NCI-H2227 (cell line): Measurements from ENCODE around the gene TIMELESS.
A peak's percentile ranks its signal among the peaks of the same experiment; 100 is the strongest.
"Not testable (repeated sequence)": the region's sequence is repeated elsewhere in the genome, so short reads cannot be mapped to it uniquely, and the experiment has no call there.

ENCODE experiments used
- DNase-seq: peaks from one replicate; lab custom pipeline; 2025; ENCODE audit not compliant: unreplicated experiment; lab: John Stamatoyannopoulos, UW

Gene TIMELESS

GRCh38 chr12:56448860-56449621, at the start of gene TIMELESS:
Gene TIMELESS (minus strand): TSS chr12:56449426. CDS start chr12:56434170, 15,256 bp downstream.
- DNase-seq, result peak; percentile 92

DNA sequence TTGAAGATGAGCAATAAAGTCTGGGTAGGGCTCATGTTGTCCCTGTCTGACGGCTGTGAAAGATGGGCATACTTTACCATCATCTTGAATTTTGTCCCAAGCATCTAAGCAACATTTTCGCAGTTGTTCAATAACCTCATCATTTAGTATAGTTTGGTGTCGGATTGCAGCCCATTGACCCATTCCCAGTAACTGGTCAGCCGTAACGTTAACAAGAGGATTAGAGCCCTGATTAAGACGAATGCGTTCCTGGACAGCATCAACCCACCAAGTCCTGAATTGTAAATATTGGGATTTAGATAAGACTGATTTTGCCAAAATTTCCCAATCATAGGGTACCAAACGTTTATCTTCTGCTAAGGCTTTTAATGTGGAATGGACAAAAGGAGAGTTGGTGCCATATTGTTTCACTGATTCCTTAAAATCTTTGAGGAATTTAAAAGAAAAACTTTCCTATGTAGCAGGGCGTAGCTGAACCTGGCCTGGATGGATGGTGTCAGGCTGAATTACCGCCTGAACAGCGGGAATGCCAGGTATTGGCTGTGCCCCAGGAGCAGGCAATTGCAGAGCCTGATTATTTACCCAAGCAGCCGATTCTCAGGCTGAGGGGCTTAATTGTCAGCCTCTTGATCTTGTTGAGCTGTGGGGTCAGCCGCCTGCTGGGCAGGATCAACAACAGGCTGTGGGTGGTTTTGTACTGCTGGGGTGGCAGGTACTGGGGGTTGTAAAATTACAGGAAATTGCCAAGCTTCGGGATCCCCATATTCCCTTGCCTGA, 49.1 kb upstream of the TIMELESS start:
- DNase-seq, result peak; percentile 29

GRCh38 chr12:56496704-56497103, 47.5 kb upstream of the TIMELESS start:
- DNase-seq, result peak; percentile 22

- DNase-seq, result not testable (repeated sequence)
Observed at GRCh38 chr12:56494481-56494880, 45.3 kb upstream of the TIMELESS start.

GRCh38 chr12:56494106-56494415, 44.8 kb upstream of the TIMELESS start:
- DNase-seq, result not testable (repeated sequence)

DNA sequence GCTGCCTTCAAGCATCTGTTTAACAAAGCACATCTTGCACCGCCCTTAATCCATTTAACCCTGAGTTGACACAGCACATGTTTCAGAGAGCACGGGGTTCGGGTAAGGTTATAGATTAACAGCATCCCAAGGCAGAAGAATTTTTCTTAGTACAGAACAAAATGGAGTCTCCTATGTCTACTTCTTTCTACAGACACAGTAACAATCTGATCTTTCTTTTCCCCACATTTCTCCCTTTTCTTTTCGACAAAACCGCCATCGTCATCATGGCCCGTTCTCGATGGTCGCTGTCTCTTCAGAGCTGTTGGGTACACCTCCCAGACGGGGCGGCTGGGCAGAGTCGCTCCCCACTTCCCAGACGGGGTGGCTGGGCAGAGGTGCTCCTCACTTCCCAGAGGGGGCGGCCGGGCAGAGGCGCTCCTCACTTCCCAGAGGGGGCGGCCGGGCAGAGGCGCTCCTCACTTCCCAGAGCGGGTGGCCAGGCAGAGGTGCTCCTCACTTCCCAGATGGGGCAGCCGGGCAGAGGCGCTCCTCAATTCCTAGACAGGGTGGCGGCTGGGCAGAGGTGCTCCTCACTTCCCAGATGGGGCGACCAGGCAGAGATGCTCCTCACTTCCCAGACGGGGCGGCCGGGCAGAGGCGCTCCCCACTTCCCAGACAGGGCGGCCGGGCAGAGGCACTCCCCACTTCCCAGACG, 44.3 kb upstream of the TIMELESS start:
- DNase-seq, result not testable (repeated sequence)

DNA sequence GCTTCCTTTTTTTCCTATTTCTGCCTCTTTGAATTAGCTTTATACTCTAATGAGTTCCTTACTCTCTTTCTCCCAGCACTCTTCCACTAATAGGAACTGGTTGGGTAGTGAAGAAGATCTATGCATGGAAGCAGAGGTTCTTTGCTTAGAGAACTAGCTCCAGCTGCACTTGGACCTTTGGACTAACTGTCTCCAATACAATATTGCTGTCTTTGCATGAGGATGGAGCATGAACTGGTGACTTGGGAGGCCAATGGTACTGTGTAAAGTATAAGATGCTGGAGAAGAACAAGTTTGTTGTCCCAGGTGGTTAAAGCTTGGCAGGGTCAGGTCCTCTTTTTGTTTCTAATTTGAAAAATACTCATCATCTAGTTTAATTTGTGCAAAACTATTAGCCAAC, 41.1 kb upstream of the TIMELESS start:
- no peak for DNase-seq

- peak; percentile 83 for DNase-seq
Observed at GRCh38 chr12:56488041-56488955, 39.1 kb upstream of the TIMELESS start, which contains the start of gene GLS2. Gene GLS2 (minus strand): TSS chr12:56488161. CDS start chr12:56488118, 43 bp downstream.

DNA sequence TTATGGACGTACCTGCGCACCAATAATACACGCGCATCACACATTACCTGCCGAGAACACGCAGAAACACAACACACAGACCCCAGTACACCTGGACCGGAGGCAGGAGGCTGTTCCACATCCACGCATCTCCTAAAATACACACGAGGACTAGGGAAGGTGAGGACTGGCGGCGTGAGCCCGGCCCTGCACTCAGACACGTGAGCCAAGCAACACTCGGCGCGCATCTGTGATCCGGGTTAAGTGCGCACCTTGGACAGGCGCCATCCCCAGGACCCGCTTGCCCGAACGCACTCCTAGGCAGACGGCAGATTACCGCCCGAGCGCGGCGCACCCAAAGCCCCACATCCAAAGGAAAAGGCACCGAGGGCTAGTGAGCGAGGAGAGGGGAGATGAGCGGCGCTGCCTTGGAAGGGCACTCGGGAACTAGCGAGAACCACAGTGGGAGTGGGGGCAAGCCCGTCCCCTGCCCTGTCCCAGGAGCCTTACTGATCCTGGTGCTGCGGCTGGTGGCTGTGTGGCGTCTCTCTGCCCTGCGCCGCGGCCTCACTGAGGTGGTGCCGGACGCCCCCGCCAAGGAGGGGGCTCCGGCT, 38.3 kb upstream of the TIMELESS start:
- DNase-seq, result peak; percentile 46

DNA sequence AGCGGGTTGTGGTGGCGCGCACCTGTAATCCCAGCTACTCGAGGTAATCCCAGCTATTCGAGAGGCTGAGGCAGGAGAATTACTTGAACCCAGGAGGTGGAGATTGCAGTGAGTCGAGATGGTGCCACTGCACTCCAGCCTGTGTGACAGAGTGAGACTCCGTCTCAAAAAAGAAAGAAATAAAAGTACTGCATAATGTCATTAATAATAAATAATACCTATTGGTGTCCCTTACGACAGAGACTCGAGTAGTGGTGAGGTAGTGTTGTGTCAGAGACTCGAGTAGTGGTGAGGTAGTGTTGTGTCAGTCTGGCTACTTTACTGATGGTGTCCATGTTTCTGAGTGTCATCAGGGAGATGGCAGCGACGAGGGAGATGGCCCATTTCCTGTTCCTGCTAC, 37.5 kb upstream of the TIMELESS start:
- DNase-seq, result no peak

GRCh38 chr12:56484566-56484965, 35.3 kb upstream of the TIMELESS start:
- DNase-seq, result no peak

DNA sequence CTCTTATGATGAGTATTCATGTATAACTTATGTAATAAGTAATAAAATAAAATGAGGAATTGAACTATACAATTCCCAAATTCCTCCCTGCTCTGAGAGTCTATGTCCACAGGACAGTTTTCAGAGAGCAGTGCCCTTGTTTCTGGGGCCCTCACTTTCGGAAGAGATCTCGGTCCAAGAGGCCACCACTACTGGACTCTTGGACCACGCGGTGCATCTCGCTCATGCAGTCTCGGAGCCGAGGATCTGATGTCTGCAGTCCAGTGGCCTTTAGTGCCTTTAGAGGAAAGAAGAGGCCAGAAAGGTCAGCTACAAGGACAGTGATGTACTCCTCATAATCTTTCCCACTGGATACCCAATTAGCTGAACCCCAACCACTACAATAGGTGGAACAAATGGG, 30.4 kb upstream of the TIMELESS start:
- no peak for DNase-seq

DNA sequence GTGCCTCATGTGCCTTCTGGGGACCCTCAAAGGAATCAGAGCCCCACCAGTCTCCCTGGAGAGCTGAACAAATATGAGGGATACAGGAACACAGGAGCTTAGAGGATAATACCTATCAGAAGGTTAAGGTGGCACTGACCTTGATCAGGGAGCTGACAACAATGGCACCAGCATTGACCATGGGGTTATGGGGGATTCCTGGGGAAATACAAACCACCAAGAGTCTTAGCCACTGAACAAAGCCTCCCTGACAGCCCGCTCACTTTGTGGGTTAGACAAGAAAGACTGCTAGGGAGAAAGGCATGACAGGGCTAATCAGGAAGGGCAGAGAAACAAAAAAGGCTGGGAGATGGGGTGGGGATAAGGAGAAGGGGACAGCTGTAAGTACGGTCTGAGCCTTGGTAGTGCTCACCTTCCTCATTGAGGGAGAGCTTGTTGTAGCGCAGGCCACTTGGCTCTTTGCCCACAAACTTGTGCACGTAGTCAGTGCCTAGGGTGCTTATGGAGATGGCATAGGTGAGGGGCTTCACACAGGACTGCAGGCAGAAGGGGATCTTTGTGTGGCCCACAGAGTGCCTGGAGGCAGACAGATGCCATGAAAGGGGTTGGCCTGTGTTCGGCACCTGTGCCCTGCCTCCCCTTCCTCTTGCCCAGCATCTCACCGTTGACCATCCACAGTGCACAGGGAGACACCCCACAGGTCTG, 28.4 kb upstream of the TIMELESS start:
- DNase-seq, result no peak

GRCh38 chr12:56476972-56477432, 27.8 kb upstream of the TIMELESS start:
- DNase-seq, result no peak

GRCh38 chr12:56476143-56476542, 26.9 kb upstream of the TIMELESS start:
- DNase-seq, result no peak

DNA sequence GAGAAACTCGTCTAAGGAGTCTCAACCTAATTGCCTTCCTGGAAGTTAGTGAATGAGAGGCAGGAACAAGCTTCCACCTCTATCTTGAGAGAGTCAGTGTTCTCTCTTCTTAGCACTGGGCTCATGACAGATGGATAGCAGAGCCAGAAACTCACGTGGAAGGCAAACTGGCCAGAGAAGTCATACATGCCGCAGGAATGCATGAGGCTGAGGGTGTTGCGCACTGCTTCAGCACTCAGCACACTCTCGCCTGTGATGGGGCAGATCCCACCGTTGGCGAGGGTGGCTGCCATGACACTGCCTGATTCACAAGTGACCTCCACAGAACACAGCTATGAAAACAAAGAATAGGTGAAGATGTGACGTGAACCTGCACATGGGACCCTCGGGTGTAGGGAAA, 25.2 kb upstream of the TIMELESS start:
- no peak for DNase-seq

GRCh38 chr12:56469007-56469930, 20.0 kb upstream of the TIMELESS start:
- DNase-seq, result no peak

GRCh38 chr12:56468216-56469006, 19.2 kb upstream of the TIMELESS start, which contains the start of gene SPRYD4:
Gene SPRYD4 (plus strand): TSS chr12:56468578. CDS start chr12:56468592, 14 bp downstream.
- DNase-seq, result peak; percentile 92
